Glutamatergic neuron (in vitro differentiated cells): ENCODE results near the gene N4BP2. TPM values are rescaled to one million over a fixed set of nuclear protein-coding genes. Genes with fewer than 3 reads are reported as not detected.

Experiments
- DNase-seq: peaks from one replicate; pipeline ENCODE4 v3.0.0; 2022
- H3K27ac Mint-ChIP-seq: one replicate; pipeline ENCODE4 v1.8.0; 2020; ENCODE audit warnings: mild to moderate bottlenecking, mixed read lengths, inconsistent platforms; ENCODE audit not compliant: unreplicated experiment
- H3K27me3 Mint-ChIP-seq: one replicate; pipeline ENCODE4 v1.8.0; 2020; ENCODE audit warnings: mild to moderate bottlenecking, moderate library complexity, mixed read lengths, inconsistent platforms; ENCODE audit not compliant: unreplicated experiment
- H3K36me3 Mint-ChIP-seq: one replicate; pipeline ENCODE4 v1.8.0; 2020; ENCODE audit warnings: mild to moderate bottlenecking, mixed read lengths, inconsistent platforms; ENCODE audit not compliant: unreplicated experiment
- H3K4me1 Mint-ChIP-seq: one replicate; pipeline ENCODE4 v1.8.0; 2020; ENCODE audit warnings: mild to moderate bottlenecking, low read depth, mixed read lengths, inconsistent platforms; ENCODE audit not compliant: unreplicated experiment
- H3K4me3 Mint-ChIP-seq: one replicate; pipeline ENCODE4 v1.8.0; 2020; ENCODE audit warnings: mild to moderate bottlenecking, mixed read lengths, inconsistent platforms; ENCODE audit not compliant: unreplicated experiment
- H3K9me3 Mint-ChIP-seq: one replicate; pipeline ENCODE4 v1.8.0; 2020; ENCODE audit warnings: mild to moderate bottlenecking, moderate library complexity, mixed read lengths, inconsistent platforms; ENCODE audit not compliant: unreplicated experiment
- total RNA-seq: library from RNA; stranded (reverse); fragmentation: NEBNext Ultra II Directional; extraction: Animal tissue kit (Norgen Biotek cat#: 25700); gene quantifications from one replicate; pipeline ENCODE4 v1.2.1, GENCODE V29; 2021; ENCODE audit not compliant: unreplicated experiment
- TF ChIP-seq, protein P1 (sequence below): fragments of 200-600 bp; sonication (generic); IDR thresholded peaks from one replicate; pipeline ENCODE4 v1.5.0; 2021; ENCODE audit not compliant: partially characterized antibody, unreplicated experiment

Gene N4BP2
- total RNA-seq, 1 donor from 2014 or later = 9.7 TPM

DNA sequence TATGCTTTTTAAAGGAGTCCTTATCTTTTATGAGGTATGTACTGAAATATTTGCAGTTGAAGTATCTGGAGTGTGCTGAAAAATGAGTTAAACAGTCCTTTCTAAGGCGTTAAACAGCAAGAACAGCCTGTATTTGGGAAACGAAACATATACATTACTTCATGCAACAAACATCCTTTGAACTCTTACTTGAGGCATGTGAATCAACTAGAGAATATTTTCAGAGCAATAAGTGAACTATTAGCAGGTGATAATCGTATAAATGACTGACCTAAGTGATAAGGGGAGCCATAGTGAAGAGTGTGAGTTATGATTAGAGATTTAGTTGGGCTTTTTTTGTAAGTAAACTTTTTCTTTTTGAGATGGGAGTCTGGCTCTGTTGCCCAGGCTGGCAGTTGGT is 94.3 kb downstream of the N4BP2 start:
- no peak overlapping the region for H3K4me3 Mint-ChIP-seq
- peaks cover 2% of the 10 kb centered on the region for H3K27me3 Mint-ChIP-seq
- no peak overlapping the region for H3K27ac Mint-ChIP-seq
- H3K9me3 Mint-ChIP-seq = peaks cover 11% of the 10 kb centered on the region
- H3K4me1 Mint-ChIP-seq = no peaks in the 10 kb centered on the region
- H3K36me3 Mint-ChIP-seq = peaks cover 12% of the 10 kb centered on the region
- TF ChIP-seq, protein P1, sequence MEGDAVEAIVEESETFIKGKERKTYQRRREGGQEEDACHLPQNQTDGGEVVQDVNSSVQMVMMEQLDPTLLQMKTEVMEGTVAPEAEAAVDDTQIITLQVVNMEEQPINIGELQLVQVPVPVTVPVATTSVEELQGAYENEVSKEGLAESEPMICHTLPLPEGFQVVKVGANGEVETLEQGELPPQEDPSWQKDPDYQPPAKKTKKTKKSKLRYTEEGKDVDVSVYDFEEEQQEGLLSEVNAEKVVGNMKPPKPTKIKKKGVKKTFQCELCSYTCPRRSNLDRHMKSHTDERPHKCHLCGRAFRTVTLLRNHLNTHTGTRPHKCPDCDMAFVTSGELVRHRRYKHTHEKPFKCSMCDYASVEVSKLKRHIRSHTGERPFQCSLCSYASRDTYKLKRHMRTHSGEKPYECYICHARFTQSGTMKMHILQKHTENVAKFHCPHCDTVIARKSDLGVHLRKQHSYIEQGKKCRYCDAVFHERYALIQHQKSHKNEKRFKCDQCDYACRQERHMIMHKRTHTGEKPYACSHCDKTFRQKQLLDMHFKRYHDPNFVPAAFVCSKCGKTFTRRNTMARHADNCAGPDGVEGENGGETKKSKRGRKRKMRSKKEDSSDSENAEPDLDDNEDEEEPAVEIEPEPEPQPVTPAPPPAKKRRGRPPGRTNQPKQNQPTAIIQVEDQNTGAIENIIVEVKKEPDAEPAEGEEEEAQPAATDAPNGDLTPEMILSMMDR = no peak
- DNase-seq = no peak

DNA sequence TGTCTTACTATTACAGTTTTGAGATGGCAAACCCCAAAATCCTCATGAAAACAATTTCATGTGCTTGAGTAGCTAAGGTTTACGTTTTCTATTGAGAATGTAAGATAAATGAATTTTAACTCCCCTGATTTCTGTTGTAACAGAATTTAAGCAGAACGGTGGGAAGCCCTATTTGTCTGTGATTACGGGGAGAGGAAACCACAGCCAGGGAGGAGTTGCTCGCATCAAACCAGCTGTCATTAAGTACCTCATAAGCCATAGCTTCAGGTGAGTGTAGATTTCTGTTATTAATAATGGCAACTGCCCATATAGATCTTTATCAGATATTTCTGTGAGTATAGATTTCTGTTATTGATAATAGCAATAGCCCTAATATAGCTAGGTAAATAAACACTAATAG is 96.0 kb downstream of the N4BP2 start:
- Mint-ChIP-seq H3K9me3 (peaks cover 8% of the 10 kb centered on the region), H3K4me1 (no peaks in the 10 kb centered on the region), H3K27me3 (peaks cover 2% of the 10 kb centered on the region), H3K4me3 (no peak overlapping the region), H3K36me3 (peaks cover 12% of the 10 kb centered on the region), H3K27ac (no peak overlapping the region)
- no peak for DNase-seq
- TF ChIP-seq, protein P1 = no peak

DNA sequence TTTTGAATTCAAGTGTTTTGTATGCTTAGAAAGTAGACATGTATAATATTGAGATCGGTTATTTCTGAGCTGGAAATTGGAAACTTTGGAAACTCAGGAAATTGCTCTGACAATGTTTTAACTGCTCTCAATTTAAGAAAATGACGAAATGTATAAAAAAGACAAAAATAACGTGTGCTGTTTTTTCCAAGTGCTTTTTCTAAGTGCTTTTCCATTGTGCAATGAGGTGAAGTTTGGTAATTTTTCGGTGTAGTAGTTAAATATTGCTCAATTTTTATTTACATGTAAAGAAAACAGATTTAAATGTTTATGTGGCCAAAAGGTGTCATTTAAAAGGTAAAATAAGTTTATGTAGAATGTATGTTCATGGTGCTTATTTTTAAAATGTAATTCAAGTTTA is 100.8 kb downstream of the N4BP2 start:
- H3K36me3 Mint-ChIP-seq = no peaks in the 10 kb centered on the region
- H3K27ac Mint-ChIP-seq = no peak overlapping the region
- no peak overlapping the region for H3K4me3 Mint-ChIP-seq
- no peaks in the 10 kb centered on the region for H3K9me3 Mint-ChIP-seq
- no peaks in the 10 kb centered on the region for H3K27me3 Mint-ChIP-seq
- H3K4me1 Mint-ChIP-seq = no peaks in the 10 kb centered on the region
- DNase-seq = no peak
- TF ChIP-seq, protein P1 = no peak

DNA sequence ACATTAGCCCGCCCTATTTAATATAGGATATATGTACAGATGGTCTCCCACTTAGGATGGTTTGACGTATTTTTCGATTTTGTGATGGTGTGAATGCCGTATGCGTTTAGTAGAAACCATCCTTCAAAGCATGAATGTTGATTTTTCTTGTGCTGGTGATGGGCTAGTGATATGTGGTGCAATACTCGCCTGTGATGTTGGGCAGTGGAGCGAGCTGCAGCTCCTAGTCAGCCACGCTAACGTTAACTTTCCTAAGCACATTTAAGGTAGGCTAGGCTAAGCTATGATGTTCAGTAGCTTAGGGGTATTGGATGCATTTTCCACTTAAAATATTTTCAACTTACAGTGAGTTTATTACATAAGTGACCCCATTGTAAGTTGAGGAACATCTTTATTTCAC is 103.6 kb downstream of the N4BP2 start:
- Mint-ChIP-seq H3K9me3 (no peaks in the 10 kb centered on the region), H3K36me3 (no peaks in the 10 kb centered on the region)
- no peak for DNase-seq

DNA sequence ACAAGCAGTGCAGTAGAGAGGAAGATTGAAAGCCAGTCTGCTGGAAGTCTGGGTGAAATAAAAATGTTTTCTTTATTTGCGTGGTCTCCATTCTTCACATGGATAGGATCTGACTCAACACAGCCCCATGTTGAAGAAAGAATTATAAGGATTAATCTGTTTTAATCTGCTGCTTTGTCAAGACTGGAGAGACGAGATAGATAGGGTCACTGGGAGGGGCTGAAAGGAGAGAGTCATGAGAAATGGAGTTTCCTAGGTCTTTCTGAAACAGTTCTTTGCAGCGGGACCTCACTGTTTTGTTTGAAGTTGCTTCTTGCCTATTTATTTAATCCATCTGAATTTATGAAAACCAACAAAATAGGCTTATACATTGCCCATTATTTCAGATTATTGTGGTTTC is 107.8 kb downstream of the N4BP2 start:
- peaks cover 2% of the 10 kb centered on the region for H3K9me3 Mint-ChIP-seq
- no peak for DNase-seq
- no peak overlapping the region for H3K4me3 Mint-ChIP-seq
- TF ChIP-seq, protein P1 = no peak
- H3K36me3 Mint-ChIP-seq = peaks cover 4% of the 10 kb centered on the region
- H3K4me1 Mint-ChIP-seq = no peaks in the 10 kb centered on the region
- no peak overlapping the region for H3K27ac Mint-ChIP-seq
- H3K27me3 Mint-ChIP-seq = peaks cover 2% of the 10 kb centered on the region

More for the DNA sequence above, 103.6 kb downstream of the N4BP2 start:
- H3K27me3 Mint-ChIP-seq = peaks cover 1% of the 10 kb centered on the region
- TF ChIP-seq, protein P1 = no peak
- H3K4me3 Mint-ChIP-seq = no peak overlapping the region
- H3K4me1 Mint-ChIP-seq = no peaks in the 10 kb centered on the region
- H3K27ac Mint-ChIP-seq = no peak overlapping the region
